NAMALWA (cell line): ENCODE results near the gene KIF13A.
"Not testable (repeated sequence)": the region's sequence is repeated elsewhere in the genome, so short reads cannot be mapped to it uniquely, and the experiment has no call there.

Source experiments
- DNase-seq: peaks from one replicate; pipeline ENCODE4 v3.0.0-alpha.2; 2015; ENCODE audit warnings: low spot score

KIF13A gene

DNA sequence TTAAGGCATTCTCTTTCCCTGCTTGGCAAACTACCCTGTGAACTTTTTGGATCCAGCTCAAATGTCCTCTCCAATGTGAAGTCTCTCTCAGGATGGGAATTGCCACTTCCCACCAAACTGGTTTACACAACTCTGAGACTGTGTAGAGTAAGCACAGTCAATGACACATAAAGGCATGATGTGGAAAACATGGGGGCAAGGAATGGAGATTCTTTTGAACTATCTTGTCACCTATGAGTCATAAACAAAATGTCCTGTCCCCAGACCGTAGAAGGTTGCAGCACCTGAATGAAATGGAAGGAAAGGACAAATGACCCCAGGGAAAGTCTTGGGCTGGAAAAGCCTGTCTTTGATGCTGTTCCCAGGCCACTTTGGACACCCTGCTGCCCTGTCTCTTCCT, 11.0 kb upstream of the KIF13A start:
- no peak for DNase-seq

GRCh38 chr6:17998003-17998402, 10.6 kb upstream of the KIF13A start:
- DNase-seq: no peak

- no peak for DNase-seq
Measured at GRCh38 chr6:17995414-17995813, 8.0 kb upstream of the KIF13A start.

DNA sequence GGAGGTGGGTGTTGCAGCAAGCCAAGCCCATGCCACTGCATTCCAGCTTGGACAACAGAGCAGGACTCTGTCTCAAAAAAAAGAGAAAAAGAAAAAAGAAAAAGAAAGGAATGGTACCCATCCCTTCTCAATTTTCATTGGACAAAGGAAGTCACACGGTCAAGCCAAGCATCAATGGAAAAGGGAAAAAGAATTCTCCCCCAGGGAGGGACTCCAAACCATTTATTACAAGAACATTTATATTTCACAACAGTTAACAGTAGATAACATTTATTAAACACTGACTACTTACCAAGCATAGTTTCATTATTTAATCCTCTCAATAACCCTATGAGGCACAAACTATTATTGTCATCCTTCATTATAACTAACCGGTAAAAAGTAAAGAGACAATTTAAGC, 6.6 kb upstream of the KIF13A start:
- DNase-seq: no peak

DNA sequence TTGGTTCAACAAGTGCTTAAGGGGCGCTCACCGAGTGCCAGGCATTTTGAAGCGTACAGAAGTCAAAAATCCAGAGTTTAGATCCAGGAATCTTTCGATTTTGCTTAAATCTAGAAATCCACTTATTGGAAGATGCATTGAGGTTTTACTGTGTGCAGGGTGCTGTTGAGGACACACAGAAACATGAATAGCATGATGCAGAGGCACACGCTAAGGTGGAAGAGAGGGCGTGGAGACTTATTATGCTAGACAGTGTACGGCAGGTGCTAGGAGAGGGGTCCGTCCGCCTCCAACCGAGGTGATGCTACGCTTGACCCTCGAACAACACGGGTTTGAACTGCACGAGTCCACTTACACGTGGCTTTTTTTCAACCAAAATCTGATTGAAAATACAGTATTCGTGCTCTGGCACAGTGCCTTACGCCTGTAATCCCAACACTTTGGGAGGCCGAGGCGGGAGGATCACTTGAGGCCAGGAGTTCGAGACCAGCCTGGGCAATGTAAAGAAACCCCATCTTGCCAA, 1.0 kb upstream of the KIF13A start:
- DNase-seq: no peak

GRCh38 chr6:17987697-17988421, 424 bp upstream of the KIF13A start:
- no peak for DNase-seq

DNA sequence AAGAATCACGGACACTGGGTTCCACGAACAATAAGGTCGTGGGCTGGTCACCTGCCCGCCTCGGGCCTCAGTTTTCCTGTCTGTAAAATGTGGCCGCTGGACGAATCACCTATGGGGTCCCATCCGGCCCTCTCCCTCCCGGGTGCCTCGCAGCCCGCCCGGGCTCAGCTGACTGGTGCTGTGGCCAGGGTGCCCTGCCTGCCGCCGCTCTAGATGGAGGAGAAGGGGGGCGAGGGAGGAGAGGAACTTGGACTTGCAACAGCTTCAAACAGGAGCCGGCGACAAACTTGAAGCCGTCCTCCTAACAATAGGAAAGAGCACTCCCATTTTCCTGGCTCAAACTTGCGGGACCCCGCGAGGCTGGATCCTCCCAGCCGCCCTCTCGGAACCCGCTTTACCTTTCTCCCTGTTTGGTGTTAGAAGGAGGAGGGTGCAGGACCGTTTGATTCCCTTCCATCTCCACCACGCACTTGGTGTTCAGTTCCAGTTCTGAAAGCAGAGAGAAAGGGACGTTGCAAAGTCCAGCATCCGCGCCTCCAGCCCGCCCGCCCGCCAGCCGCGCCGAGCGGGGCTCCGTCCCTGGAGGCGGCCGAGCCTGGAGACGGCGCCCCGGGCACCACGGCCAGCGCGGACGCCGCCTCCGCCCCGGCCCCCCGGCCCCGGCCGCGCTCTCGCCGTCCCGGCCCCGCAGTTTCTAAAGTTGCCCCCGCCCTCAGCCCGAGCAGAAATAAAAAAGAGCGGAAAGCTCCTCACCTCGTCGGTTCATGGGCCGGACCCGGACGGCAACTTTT, 584 bp downstream of the KIF13A start:
- DNase-seq: no peak

DNA sequence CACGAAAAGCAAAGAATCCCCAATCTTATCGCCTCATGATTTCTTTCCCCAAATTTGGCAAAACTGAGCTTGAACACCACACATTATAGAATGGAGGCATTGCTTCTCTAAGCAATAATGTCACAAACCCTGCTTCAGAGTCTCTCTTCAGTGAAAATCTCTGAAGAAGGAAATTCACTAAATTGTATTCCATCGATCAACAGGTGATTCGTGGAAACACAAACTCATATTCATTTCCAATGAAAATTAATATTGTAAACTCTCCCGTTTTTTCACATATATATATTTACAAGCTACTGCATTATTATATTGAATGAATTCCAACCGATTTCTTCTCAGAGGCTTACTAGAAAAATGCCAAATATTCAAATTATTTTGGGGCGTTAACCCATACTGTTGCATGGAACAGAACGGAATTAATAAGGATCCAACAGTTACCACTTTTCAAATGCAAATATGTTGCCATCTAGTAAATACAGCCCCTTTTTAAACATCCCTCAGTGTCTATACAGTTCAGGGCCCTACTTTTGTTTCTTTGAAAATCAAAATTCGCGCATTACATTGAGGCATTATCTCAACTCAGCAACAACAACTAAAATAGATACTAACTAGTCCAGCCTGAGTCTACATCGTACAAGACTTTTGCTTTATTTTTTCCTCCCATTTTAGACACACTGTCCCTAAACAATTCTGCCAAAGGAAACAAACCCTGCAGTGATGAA, 1.3 kb downstream of the KIF13A start:
- no peak for DNase-seq

DNA sequence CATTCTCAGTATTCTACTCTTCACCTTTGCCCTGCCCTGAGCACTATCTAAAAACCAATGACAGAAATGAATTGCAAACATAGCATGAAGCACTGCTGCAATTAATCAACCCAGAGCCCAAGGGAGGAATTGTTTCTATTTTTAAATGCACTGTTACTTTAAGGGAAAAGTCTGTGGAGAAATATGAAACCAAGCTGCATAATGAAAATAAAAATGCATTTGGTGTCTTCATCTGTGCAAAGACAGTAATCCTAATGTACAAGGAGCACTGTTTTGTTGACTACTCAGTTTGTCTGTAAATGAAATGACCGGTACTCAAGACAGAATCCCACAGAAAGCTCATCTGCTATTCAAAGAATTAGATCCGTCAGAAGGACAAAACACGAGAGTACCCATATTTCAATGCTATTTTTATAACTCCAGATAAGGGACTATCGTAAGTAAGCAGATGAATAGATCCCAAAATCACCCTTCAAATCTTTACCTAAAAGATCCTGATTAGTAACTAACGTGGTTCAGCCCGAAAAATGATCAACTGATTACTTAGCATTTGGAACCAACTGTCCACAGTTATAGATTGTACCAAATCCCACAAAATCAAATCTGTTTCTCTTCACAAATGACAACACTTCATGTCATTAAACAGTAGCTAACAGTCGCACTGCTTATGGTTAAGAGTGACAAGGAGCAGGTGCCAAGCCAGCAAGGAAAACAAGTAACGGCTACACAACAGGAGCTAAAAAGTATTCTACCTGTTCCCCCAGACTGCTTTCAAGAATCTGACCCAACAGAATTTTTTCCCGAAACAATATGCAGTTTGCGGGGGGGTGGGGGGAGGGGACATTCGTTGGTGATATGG, 2.4 kb downstream of the KIF13A start:
- no peak for DNase-seq

DNA sequence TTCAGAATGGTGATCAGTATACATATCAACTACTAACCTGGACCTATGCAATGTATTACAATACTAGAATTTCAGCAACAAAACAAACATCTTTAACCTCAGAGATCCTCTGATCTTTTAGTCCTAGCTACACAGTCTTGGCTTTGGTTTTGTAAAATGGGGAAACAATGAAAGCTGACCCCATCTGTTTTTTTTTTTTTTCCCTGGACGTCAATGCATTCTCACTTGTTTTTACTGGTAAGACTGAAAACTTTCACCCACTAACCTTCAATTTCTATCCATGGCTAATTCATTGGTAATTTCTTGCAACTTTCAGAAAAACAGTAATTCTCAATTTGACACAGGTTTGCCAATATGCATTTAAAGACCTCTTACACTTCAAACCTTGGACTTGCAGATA, 3.0 kb downstream of the KIF13A start:
- no peak for DNase-seq

- DNase-seq: no peak
Measured at GRCh38 chr6:17983730-17984129, 3.7 kb downstream of the KIF13A start.

- DNase-seq: no peak
Measured at GRCh38 chr6:17980329-17980728, 7.1 kb downstream of the KIF13A start.

DNA sequence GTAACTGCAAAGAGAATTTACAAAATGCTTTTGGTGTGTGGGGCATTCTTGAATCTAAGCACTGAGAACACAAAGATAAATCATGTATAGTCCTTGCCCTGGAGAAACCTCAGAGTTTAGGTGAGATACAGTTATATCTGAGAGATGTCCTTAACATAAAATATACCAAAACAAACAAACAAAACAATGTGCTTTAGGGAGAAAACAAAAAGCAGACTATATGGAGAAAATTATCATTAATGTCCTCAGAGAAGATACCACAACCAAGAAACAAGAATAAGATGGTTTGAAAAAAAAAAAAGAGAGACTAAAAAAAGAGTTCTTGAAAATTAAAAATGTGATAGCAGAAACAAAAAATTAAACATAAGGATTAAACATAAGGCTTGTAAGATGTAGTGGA, 8.0 kb downstream of the KIF13A start:
- no peak for DNase-seq

DNA sequence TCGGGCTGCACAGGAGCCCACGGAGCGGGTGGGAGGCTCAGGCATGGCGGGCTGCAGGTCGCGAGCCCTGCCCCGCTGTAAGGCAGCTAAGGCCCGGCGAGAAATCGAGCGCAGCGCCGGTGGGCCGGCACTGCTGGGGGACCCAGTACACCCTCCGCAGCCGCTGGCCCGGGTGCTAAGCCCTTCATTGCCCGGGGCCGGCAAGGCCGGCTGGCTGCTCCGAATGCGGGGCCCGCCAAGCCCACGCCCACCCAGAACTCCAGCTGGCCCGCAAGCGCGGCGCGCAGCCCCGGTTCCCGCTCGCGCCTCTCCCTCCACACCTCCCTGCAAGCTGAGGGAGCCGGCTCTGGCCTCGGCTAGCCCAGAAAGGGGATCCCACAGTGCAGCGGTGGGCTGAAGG, 11.2 kb downstream of the KIF13A start:
- DNase-seq: not testable (repeated sequence)

DNA sequence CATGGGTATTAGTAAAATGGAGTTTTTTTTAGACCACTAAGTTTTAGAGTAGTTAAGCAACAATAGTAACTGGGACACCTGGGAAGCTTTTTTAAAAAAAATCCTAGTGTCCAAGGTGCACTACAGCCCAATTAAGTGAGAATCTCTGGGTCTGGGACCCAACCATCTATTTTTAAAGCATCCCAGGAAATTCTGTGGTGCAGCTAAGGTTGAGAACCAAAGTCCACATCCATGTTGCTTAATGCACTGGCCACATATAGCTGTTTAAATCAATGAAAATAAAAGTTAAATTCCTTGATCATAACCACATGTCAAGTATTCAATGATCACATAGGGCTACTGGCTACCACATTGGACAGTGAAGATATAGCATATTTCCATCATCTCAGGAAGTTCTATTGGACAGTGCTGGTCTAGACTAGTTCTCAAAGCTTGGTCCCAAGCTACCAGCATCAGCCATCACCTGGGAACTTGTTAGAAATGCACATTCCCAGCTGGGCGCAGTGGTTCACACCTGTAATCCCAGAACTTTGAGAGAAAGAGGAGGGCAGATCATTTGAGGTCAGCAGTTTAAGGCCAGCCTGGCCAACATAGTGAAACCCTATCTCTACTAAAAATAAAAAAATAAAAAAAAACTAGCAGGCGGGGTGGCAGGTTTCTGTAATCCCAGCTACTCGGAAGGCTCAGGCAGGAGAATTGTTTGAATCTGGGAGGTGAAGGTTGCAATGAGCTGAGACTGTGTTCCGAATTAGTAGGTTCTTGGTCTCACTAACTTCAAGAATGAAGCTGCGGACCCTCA, 12.7 kb downstream of the KIF13A start:
- DNase-seq: no peak

- DNase-seq: no peak
Measured at GRCh38 chr6:17972978-17973622, 14.3 kb downstream of the KIF13A start.

GRCh38 chr6:17972074-17972952, 15.1 kb downstream of the KIF13A start:
- DNase-seq: no peak

GRCh38 chr6:17971128-17972073, 16.0 kb downstream of the KIF13A start:
- DNase-seq: no peak
